Activated T-cell treated with anti-CD3 and anti-CD28 coated beads for 24 hours (primary cell): ENCODE data around the gene CLIP3.
"Not testable (repeated sequence)": the region's sequence is repeated elsewhere in the genome, so short reads cannot be mapped to it uniquely, and the experiment has no call there.

Experiments
- DNase-seq: peaks from one replicate; pipeline ENCODE4 v3.0.0-alpha.2; 2020; ENCODE audit warnings: low read depth

Gene CLIP3

GRCh38 chr19:36032251-36033104 is at the start of gene CLIP3:
Gene CLIP3 (minus strand): TSS chr19:36032873. CDS start chr19:36032357, 516 bp downstream.
- peak; percentile 16 for DNase-seq

- DNase-seq, result no peak
These were observed 49.2 kb upstream of the CLIP3 start for GRCh38 chr19:36081894-36082293.

- DNase-seq, result no peak
These were observed 48.7 kb upstream of the CLIP3 start for GRCh38 chr19:36081385-36081784.

- no peak for DNase-seq
These were observed 46.8 kb upstream of the CLIP3 start for GRCh38 chr19:36079389-36079945.

- no peak for DNase-seq
These were observed 40.6 kb upstream of the CLIP3 start for GRCh38 chr19:36073121-36073876.

GRCh38 chr19:36072081-36072480 is 39.4 kb upstream of the CLIP3 start:
- DNase-seq, result no peak

GRCh38 chr19:36068810-36069499 is 36.3 kb upstream of the CLIP3 start:
- DNase-seq, result not testable (repeated sequence)

GRCh38 chr19:36067681-36068080 is 35.0 kb upstream of the CLIP3 start:
- no peak for DNase-seq

GRCh38 chr19:36064826-36065225 is 32.2 kb upstream of the CLIP3 start:
- no peak for DNase-seq

GRCh38 chr19:36061367-36061766 is 28.7 kb upstream of the CLIP3 start:
- DNase-seq, result no peak

- no peak for DNase-seq
These were observed 27.8 kb upstream of the CLIP3 start for GRCh38 chr19:36060430-36060829.

- no peak for DNase-seq
These were observed 26.7 kb upstream of the CLIP3 start for GRCh38 chr19:36059180-36059910.

GRCh38 chr19:36058481-36059179 is 26.0 kb upstream of the CLIP3 start:
- no peak for DNase-seq

GRCh38 chr19:36054733-36055686 is 22.3 kb upstream of the CLIP3 start, which contains the start of gene WDR62:
Gene WDR62 (plus strand): TSS chr19:36054897. CDS start chr19:36054972, 75 bp downstream.
- DNase-seq, result peak; percentile 91

GRCh38 chr19:36054119-36054732 is 21.6 kb upstream of the CLIP3 start, which contains the start of gene THAP8:
Gene THAP8 (minus strand): TSS chr19:36054285. CDS start chr19:36054217, 68 bp downstream.
- peak; percentile 100 for DNase-seq

- no peak for DNase-seq
These were observed 19.0 kb upstream of the CLIP3 start for GRCh38 chr19:36051637-36052036.

- no peak for DNase-seq
These were observed 18.6 kb upstream of the CLIP3 start for GRCh38 chr19:36051236-36051635.

- no peak for DNase-seq
These were observed 16.5 kb upstream of the CLIP3 start for GRCh38 chr19:36049080-36049698.

GRCh38 chr19:36047835-36048234 is 15.2 kb upstream of the CLIP3 start:
- DNase-seq, result no peak
